ENCODE measurements around the gene AFMID. TPM values are rescaled to one million over a fixed set of nuclear protein-coding genes. Genes with fewer than 3 reads are reported as not detected.
A peak's percentile ranks its signal among the peaks of the same experiment; 100 is the strongest.

Gene AFMID
- total and polyA plus RNA-seq, 2 of the 13 experiments (the other 11 are each of a cell fraction or from before 2014, with no cell fraction given) = 249 to 270 TPM

DNA sequence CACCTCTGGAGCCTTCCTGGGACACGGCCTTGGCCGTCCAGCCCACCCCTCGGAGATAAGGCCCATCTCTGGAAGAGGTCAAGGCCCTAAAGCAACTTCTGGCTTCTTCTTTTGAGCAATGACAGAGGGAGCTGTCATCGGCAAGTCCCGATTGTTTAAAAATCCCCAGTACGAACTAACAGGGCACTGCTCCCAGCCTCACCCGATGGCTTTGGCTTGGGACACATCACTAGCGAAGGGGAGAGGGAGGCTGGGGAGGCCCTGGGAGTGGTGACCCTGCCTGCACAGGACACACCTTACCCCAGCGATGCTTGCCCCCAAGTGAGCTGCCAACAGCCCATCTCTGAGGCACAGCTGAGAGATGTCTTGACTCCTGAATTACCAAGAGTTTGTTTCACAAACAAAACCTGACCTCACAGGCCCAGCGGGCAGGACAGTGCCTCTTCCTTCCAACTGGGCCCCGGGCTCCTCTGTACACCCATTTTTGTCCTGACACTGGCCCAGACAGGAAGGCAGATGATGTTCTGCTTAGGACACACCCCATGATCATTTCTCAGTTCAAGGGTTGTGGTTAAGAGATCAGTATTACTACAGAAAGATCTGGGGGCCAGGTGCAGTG lies 14.0 kb upstream of the AFMID start:
- TF ChIP-seq, protein P1, sequence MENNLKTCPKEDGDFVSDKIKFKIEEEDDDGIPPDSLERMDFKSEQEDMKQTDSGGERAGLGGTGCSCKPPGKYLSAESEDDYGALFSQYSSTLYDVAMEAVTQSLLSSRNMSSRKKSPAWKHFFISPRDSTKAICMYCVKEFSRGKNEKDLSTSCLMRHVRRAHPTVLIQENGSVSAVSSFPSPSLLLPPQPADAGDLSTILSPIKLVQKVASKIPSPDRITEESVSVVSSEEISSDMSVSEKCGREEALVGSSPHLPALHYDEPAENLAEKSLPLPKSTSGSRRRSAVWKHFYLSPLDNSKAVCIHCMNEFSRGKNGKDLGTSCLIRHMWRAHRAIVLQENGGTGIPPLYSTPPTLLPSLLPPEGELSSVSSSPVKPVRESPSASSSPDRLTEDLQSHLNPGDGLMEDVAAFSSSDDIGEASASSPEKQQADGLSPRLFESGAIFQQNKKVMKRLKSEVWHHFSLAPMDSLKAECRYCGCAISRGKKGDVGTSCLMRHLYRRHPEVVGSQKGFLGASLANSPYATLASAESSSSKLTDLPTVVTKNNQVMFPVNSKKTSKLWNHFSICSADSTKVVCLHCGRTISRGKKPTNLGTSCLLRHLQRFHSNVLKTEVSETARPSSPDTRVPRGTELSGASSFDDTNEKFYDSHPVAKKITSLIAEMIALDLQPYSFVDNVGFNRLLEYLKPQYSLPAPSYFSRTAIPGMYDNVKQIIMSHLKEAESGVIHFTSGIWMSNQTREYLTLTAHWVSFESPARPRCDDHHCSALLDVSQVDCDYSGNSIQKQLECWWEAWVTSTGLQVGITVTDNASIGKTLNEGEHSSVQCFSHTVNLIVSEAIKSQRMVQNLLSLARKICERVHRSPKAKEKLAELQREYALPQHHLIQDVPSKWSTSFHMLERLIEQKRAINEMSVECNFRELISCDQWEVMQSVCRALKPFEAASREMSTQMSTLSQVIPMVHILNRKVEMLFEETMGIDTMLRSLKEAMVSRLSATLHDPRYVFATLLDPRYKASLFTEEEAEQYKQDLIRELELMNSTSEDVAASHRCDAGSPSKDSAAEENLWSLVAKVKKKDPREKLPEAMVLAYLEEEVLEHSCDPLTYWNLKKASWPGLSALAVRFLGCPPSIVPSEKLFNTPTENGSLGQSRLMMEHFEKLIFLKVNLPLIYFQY (CRISPR knock-in tag; IDR thresholded peaks at IDR 0.05; ENCODE audit: borderline replicate concordance) = no peak
- peak in 1 of 2 experiments; percentile 22; a peak in 3 of 4 replicates for TF ChIP-seq POLR2A (IDR thresholded peaks at IDR 0.05; ENCODE audit: insufficient read depth in 1 of 2, low read depth in 2 of 2, low read length in 2 of 2)
- TF ChIP-seq THAP7 (CRISPR knock-in tag; IDR thresholded peaks at IDR 0.05) = no peak
- TF ChIP-seq, protein P2, sequence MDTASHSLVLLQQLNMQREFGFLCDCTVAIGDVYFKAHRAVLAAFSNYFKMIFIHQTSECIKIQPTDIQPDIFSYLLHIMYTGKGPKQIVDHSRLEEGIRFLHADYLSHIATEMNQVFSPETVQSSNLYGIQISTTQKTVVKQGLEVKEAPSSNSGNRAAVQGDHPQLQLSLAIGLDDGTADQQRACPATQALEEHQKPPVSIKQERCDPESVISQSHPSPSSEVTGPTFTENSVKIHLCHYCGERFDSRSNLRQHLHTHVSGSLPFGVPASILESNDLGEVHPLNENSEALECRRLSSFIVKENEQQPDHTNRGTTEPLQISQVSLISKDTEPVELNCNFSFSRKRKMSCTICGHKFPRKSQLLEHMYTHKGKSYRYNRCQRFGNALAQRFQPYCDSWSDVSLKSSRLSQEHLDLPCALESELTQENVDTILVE (CRISPR knock-in tag; IDR thresholded peaks at IDR 0.05) = no peak
- no peak for TF ChIP-seq POGK (CRISPR knock-in tag; conservative IDR thresholded peaks at IDR 0.05)
- 0 out of 2 replicates have a peak, but pooled peaks have one; percentile 28 for TF ChIP-seq ZNF30 (CRISPR knock-in tag; IDR thresholded peaks at IDR 0.05)
- TF ChIP-seq ZSCAN29 (CRISPR knock-in tag; conservative IDR thresholded peaks at IDR 0.05) = no peak
- TF ChIP-seq ATM (IDR thresholded peaks at IDR 0.05; ENCODE audit: borderline replicate concordance) = no peak
- TF ChIP-seq AGO2 (optimal IDR thresholded peaks at IDR 0.05; ENCODE audit: low read depth, low read length) = no peak
- no peak for TF ChIP-seq ZNF251 (CRISPR knock-in tag; IDR thresholded peaks at IDR 0.05)
- TF ChIP-seq GATA4 (IDR thresholded peaks at IDR 0.05; ENCODE audit: borderline replicate concordance, low read depth) = no peak
- TF ChIP-seq POLR2AphosphoS2 (IDR thresholded peaks at IDR 0.05; ENCODE audit: low read depth, low read length) = peak; percentile 46; the same call in 1 of the 2 replicates
- TF ChIP-seq, protein P3, sequence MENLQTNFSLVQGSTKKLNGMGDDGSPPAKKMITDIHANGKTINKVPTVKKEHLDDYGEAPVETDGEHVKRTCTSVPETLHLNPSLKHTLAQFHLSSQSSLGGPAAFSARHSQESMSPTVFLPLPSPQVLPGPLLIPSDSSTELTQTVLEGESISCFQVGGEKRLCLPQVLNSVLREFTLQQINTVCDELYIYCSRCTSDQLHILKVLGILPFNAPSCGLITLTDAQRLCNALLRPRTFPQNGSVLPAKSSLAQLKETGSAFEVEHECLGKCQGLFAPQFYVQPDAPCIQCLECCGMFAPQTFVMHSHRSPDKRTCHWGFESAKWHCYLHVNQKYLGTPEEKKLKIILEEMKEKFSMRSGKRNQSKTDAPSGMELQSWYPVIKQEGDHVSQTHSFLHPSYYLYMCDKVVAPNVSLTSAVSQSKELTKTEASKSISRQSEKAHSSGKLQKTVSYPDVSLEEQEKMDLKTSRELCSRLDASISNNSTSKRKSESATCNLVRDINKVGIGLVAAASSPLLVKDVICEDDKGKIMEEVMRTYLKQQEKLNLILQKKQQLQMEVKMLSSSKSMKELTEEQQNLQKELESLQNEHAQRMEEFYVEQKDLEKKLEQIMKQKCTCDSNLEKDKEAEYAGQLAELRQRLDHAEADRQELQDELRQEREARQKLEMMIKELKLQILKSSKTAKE (CRISPR knock-in tag; IDR thresholded peaks at IDR 0.05; ENCODE audit: borderline replicate concordance) = no peak
- TF ChIP-seq PPARG (CRISPR knock-in tag; conservative IDR thresholded peaks at IDR 0.05) = no peak
- no peak for TF ChIP-seq MEF2D (CRISPR knock-in tag; IDR thresholded peaks at IDR 0.05)
- Histone ChIP-seq H3K36me3 (replicated peaks in 1 of 2; ENCODE audit: control insufficient read depth in 1 of 2, insufficient read depth in 2 of 2, low read length in 2 of 2) (peaks cover 11 to 43% of the 10 kb centered on the region in 2 experiments), H3K9ac (ENCODE audit: insufficient read depth, low read depth, low read length) (no peak overlapping the region), H3K4me3 (replicated peaks in 1 of 3; ENCODE audit: insufficient read depth in 1 of 3, low read depth in 2 of 3, low read length in 3 of 3) (no peak overlapping the region), H2AFZ (ENCODE audit: low read length) (no peak overlapping the region), H4K20me1 (ENCODE audit: insufficient read depth, low read length) (peaks cover 5% of the 10 kb centered on the region; the same call in 1 of the 2 replicates), H3K27me3 (ENCODE audit: control insufficient read depth in 1 of 2, insufficient read depth in 2 of 2, low read length in 2 of 2) (no peaks in the 10 kb centered on the region), H3K27ac (ENCODE audit: extremely low read length, insufficient read depth, low read length) (no peak overlapping the region), H3K9me3 (ENCODE audit: low read length) (no peaks in the 10 kb centered on the region), H3K4me1 (ENCODE audit: insufficient read depth, low read length) (peaks cover 38% of the 10 kb centered on the region), H3K4me2 (ENCODE audit: low read depth, low read length) (no peak overlapping the region), H3K79me2 (ENCODE audit: insufficient read depth, low read length) (peaks cover 8% of the 10 kb centered on the region)
- 88% methylated on average over 11 of the region's 11 CpGs for WGBS (ENCODE audit: low lambda C conversion rate)
- ChIA-PET POLR2A (interaction anchor here (0.8 kb wide), 1 partner anchor 15 kb away, joined by 4 read pairs; no protein-coding TSS in a partner anchor), CTCF (ENCODE audit: low intra/inter-chr PET ratio, low total read pairs) (no interaction called here)
- in situ Hi-C loops (cut with HindIII; ENCODE audit: extremely low pct_ligation_motif_present, low pct_unique_long_range_greater_than_20kb) = no loop called here
- ATAC-seq (no peak), DNase-seq (ENCODE audit: low spot score) (no peak), FAIRE-seq (no peak)
- intact Hi-C loops (cut with micrococcal nuclease; ENCODE audit: unreplicated experiment) = no loop called here
- BruUV-seq (replicated peaks) = no TSS peak

Measured in HepG2 (cell line).